Activated gamma-delta T cell (primary cell): Measurements from ENCODE around the gene TYMP.

ENCODE experiments used
- DNase-seq: peaks from one replicate; lab custom pipeline; 2025; lab: John Stamatoyannopoulos, UW

The TYMP gene

DNA sequence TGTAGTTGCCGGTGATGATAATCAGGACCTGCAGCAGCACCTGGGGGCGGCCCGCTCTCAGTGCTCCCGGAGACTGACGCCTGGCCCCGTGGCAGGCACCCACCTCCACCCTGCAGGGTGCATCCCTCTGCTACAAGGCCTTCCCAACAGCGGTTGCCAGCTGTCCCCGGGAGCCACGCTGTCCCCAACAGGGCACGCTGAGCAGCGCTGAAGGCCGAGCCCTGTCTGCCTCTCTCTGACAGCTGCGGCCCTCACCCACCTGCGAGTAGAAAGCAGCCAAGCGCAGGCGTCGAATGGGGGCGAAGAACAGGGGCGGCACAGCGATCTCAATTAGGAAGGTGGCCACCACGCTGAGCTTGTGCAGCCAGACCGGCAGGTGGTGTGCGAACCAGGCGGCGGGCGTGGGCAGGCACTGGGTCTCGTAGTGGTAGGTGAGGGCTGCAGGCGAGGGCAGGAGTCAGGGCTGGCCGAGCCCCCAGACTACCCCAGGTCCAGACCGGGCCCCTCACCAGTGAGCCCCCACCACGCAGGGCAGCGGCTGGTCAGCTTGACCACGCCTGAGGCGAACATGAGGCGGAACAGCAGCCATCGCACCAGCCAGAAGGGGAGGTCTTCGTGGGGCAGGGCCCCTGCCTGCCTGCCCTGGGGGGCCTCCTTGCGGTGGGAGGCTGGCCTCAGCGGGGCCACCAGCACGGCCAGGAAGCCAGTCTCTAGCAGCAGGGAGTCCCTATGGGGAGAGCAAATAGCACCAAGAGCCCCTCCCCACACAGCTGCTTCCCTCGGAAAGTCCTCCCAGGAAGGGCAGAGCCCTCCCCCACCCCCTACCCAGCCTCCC lies 23.8 kb downstream of the TYMP start:
- no peak for DNase-seq

DNA sequence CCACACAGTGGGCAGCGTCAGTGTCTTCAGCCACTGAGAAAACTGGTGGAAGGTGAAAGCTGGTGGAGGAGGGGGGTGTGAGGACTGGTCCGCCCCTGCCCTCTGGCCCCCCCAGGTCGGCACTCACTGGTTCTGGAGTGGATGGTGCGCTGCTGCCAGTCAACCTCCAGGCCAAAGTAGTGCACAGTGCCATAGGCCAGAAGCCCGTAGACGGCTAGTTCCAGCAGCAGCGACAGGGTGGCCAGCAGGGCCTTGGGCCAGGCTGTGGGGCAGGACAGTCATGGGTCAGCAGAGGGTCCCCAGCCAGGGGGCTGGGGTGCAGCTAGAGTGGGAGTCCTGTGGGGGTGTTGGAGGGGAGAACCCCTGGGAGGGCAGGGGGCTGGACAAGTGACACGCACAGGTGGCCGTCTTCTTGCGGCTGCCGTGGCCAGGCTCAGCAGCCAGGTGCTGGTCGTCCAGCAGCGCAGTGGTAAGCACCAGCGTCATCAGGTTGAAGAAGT lies 24.5 kb downstream of the TYMP start:
- DNase-seq: no peak

DNA sequence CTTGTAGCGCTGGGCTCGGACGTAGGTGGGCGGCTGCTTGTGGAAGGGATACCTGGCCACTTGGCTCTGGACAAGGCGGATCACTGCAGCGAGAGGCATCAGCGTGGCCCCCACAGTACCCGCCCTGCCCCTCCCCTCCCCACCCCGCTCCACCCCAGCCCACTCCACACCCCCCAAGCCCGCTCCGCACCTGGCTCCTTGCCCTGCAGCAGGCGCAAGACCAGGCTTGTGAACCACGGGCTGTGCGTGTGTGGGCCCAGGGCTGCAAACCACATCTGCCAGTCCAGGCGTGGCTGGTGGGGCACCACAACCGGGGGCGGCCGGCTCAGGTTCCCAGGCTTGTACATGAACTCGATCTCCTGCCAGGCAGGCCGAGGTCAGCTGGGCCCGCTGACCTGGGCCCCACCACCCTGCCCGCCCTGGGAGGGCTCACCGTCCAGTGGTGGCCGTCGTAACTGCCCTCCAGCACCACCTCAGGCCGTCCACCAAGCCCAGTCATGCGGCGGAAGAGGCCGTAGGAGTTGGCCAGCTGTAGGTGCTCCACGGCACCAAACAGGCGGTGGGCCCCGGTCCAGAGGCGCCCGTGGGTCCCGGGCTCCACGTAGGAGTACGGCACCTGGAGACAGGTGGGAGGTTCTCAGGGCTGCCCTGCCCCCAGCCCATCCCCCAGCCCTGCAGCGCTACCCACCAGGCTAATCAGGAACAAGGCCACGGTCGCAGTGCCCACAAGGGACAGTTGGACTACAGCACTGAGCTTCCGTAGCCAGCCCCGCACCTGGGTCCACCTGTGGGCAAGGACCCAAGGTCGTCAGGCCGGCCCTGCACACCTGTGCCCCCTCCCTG lies 25.2 kb downstream of the TYMP start:
- DNase-seq: no peak

DNA sequence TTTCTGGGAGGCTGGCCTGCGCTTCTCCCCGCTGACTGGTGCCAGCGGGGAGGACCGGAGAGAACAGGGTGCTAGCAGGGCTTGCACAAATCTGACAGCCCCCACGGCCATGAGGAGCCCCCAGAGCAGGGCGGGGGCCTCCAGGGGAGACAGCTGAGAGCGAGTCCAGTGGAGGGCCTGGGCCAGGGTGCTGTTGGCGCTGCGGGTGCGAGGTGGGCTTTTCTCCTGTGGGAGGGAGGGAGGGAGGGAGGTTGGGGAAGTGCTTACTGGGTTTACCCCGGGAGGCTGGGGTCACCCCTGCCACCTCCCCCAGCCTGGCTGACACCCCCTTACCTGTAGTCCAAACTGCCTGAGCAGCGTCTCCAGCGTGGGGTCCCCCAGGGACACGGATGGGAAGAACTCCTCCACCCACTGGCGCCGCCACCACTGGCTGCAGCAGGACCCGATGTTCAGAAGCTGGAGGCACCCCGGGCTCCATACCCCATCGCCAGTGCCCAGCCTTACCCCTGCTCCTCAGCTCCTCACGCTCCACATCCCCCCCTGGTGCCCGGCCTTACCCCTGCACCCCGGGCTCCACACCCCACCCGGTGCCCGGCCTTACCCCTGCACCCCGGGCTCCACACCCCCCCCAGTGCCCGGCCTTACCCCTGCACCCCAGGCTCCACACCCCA lies 26.2 kb downstream of the TYMP start:
- DNase-seq: no peak

DNA sequence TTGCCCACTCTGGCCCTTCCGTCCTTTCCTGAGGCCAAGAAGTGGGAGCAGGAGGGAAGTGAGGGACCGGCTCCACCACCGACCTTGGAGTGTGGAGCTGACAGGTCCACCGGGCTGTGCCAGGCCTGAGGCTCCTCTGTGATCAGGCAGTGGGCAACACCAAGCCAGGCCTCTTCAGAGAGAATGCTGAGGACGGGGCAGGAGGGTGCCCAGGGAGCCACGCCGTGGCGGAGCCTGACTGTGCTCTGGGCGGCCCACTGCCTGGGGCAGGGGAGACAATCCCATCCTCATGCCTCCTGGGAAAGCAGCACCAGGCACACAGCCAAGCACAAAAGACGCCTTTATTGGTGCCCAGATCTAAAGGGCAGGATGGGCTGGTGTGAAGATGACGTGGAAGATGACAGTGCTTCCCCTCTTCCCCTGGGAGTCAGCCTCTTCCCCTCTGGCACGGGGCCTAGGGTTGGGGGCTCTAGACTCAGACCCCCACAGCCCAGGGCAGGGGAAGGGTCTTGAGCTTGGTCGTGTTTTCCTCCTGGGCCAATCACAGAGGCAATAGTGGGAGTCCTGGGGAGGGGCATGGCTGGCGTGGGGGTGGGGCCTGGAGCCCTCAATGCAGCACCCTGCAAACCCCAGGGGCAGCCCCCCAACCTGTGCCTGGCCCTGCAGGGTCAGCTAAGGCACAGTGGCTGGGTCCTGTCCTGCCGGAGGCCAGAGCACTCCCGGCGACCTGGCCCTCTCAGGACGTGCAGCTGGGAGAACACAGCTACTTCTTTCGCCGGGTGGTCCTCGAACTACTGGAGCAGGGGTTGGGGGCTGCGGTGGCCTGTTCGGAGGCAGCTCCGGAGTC lies 27.0 kb downstream of the TYMP start:
- DNase-seq: no peak

DNA sequence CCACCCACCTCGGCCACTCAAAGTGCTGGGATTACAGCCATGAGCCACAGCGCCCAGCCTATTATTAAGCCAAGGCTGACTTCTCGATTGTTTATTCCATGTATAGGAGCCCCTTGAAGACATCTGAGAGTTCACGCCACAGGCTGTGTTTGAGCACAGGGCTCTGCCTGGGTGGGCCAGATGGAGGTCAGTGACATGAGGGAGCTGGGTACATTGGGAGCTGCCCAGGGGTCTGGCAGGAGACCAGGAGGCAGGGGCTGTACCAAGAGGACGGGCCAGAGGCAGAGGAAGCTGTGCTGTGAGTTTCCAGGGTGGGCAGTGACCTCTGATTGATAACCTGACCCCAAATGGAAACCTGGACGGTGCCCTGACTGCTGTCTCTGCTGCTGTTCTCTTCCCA lies 27.7 kb downstream of the TYMP start:
- DNase-seq: no peak

DNA sequence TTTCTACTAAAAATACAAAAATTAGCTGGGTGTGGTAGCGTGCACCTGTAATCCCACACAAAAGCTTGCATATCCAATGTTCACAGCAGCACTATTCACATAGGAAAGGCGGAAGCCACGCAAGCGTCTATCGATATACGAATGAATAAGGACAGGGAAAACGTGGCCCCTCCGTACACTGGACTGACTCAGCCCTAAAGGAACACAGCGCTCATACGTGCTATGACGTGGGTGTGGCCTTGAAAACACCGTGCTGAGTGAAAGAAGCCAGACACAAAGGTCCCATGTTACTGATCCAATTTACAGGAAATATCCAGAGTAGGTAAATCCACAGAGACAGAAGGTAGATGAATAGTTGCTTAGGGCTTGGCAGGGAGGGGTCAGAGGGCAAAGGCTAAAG lies 29.4 kb downstream of the TYMP start:
- no peak for DNase-seq

DNA sequence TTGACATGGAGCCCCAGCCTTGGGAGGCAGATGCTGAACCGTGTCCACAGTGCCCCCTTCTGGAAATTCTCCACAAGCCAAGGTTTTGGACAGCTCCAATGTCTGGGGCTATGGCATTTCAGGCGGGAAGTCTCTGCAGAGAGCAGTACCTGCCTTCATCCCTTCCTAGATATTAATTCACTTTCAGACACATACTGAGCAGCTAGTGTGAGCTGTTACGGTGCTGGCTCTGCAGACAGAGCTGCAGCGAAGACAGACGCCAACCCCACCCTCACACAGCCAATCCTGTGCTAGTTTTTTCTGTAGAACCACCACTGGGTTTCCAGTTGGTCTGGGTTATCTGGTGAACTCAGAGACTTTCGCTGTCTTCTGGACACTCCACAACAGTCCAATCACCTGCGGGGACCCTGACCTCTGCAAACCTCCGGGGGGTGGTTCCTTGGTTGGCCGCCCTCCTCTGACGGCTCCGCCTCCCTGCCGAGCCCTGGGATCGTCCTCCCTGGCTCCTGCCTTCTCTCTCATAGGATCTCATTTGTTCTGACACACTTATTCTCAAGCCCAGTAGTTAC lies 31.4 kb downstream of the TYMP start:
- no peak for DNase-seq

DNA sequence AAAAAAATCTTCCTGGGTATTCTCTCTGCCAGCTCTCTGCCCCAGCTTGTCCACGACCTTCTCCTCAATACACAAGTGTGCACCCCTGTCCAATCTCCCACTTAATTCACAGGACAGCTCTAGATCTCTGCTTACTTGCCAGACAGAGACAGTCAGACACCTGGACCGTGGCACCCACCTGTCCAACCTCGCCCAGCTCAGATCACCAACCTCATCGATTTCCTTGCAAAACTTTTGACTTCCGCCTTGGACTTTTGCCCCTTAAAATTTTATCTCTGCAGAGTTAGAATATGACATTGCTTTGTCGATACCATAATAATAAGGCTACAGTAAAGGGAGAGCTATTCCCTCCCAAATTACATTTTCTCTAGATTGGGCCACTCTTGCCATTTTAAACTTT lies 32.7 kb downstream of the TYMP start:
- DNase-seq: no peak

DNA sequence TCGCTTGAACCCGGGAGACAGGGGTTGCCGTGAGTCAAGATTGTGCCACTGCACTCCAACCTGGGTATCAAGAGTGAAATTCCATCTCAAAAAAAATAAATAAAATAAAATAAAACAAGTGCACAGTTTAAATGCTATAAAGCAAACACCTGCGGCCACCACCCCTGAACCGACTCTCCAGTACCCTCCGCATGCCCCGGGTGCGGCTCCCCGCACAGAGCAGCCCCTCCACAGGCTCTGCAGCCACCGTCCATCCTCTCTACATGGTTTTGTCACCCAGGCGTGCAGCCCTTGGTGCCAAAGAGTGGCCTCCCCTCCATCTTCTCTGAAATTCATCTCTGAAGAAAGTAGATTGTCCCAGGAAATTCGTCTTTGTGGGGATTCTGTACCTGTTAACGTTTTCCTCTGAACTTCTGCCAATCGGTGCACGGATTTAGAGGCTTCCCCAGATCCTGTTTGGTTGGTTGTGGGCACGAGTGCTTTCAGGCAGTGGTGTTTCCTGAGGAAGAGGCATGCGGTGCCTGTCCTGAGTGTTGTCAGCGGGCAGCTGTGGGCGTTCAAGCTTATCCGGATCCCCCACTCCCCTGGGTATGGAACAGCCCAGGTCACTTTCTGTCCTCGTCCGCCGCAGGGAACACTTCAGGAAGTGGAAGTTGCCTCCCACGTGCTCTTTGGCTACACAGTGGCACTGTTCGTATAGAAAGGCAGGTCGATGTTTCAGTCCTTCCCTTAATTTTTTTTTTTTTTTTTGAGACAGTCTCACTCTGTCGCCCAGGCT lies 39.1 kb downstream of the TYMP start:
- DNase-seq: no peak

DNA sequence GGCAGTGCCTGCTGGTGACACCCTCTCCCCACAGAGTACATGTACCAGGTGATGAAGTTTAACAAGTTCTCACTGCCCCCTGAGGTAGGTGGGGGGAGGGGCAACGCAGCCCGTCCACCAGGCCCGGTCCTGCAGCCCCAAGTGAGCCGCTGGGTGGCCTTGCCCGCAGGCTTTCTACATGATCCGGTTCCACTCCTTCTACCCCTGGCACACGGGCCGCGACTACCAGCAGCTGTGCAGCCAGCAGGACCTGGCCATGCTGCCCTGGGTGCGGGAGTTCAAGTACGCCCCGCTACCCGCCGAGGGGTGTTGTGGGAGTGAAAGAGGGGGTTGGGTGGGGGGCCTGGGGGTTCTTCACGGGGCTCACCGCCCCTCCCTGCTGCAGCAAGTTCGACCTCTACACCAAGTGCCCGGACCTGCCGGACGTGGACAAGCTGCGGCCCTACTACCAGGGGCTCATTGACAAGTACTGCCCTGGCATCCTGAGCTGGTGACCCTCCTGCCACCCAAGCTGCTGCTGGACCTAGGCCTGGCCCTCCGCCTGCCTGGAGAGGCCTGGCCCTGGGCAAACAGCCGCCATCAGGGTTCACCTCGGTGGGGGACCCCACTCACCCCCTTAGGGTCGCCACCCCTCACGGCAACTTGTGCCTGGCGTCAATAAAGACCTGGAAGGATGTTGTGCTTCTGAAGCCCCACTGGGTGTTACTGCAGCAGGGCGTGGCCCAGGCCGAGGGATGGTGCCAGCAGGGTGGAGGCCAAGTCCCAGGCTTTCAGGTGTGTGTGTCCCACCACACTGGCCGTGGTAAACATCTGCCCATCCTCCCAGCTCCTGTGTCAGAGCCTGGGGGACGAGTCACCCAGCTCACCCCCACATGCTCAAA lies 40.2 kb downstream of the TYMP start:
- no peak for DNase-seq

DNA sequence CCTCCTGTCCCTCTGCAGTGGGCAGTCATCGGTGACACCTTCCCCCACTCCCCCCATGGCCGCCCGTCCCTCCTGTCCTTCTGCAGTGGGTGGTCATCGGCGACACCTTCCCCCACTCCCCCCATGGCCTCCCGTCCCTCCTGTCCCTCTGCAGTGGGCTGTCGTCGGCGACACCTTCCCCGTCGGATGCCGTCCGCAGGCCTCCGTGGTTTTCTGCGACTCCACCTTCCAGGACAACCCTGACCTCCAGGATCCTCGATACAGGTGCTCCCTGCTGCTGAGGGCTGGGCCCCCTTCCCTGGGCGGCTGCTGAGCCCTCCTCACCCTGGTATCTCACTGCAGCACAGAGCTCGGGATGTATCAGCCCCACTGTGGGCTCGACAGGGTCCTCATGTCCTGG lies 40.9 kb downstream of the TYMP start:
- no peak for DNase-seq

DNA sequence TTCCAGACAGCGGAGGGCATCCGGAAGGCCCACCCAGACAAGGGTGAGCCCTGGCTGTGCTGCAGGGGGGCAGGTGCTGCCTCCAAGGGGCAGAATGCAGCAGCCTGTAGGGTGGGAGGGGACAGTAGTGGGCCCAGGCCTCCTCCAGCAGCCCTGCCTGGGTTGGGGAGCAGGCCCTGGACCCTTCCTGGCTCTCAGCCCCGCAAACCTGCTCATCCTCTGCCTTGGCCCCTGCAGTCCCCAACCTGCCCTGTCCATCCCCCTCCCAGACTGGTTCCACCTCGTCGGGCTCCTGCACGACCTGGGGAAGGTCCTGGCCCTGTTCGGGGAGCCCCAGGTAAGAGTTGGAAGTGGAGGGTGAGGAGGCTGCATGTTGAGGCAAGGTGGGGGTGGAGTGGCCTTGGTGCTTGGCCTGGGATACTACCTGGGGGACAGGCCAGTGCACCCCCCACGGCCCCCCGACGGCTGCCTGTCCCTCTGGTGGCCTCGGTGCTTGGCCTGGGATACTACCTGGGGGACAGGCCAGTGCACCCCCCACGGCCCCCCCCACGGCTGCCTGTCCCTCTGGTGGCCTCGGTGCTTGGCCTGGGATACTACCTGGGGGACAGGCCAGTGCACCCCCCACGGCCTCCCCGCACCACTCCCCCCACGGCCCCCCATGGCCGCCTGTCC lies 41.7 kb downstream of the TYMP start:
- DNase-seq: no peak

DNA sequence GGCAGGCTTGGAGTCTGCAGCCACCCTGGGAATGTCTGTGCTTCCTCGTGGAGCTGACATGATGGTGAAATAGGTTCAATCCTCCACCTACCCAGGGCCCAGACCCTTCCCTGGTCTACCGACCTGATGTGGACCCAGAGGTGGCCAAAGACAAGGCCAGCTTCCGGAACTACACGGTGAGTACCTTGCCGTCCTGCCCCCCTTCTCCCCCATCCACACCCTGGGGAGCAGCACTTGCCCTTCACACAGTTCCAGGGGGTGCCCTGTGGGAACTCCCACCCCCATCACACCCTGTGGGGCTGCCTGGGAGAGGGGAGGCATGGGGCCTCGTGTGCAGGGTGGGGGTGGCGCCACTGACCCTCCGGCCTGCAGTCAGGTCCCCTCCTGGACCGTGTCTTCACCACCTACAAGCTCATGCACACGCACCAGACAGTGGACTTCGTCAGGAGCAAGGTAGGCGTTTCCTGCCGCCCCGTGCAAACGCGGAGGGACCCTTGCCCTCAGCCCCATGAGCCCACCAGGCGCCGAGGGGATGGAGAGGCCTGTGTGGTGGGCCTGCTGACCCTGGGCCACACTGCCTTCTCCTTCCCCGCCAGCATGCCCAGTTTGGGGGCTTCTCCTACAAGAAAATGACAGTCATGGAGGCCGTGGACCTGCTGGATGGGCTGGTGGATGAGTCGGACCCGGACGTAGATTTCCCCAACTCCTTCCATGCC lies 42.4 kb downstream of the TYMP start:
- DNase-seq: no peak

DNA sequence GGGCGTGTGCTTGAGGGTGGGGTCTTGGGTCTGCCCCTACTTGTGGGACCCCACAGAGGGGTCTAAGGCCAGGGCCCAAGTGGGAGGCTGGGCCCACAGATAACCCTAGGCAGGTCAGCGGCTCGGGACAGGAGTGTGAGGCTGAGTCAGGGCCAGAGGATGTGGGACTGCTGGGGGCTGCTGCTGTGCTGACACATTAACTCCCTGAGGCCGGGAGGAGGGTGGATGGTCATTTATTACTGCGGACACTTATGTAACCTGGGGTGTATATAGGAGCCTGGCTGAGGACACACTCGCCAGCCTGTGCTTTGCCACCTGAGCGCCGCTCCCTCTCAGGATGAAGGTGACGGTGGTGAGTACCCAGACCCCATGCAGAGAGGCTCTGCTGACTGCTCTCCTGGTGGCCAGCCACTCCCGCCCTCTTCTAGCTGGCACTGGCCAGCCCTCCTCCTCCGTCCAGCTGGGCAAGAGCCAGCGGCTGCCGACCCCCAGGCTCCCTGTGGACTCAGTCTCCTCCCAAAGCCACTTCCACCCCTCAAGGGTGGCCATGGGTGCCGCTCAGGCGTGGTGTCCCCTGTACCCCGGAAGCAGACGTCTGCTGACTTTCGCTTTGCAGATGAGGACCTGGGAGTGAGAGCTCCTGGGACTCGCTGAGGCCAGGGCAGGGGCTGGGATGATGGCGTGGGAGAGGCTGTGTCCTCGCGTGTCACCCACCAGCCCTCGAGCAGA lies 43.1 kb downstream of the TYMP start, which contains the start of gene MIOX:
TSS of gene MIOX (plus strand) at position 299 of the 729 bp plus-strand sequence. CDS start at position 338, 39 bp downstream.
- DNase-seq: no peak

DNA sequence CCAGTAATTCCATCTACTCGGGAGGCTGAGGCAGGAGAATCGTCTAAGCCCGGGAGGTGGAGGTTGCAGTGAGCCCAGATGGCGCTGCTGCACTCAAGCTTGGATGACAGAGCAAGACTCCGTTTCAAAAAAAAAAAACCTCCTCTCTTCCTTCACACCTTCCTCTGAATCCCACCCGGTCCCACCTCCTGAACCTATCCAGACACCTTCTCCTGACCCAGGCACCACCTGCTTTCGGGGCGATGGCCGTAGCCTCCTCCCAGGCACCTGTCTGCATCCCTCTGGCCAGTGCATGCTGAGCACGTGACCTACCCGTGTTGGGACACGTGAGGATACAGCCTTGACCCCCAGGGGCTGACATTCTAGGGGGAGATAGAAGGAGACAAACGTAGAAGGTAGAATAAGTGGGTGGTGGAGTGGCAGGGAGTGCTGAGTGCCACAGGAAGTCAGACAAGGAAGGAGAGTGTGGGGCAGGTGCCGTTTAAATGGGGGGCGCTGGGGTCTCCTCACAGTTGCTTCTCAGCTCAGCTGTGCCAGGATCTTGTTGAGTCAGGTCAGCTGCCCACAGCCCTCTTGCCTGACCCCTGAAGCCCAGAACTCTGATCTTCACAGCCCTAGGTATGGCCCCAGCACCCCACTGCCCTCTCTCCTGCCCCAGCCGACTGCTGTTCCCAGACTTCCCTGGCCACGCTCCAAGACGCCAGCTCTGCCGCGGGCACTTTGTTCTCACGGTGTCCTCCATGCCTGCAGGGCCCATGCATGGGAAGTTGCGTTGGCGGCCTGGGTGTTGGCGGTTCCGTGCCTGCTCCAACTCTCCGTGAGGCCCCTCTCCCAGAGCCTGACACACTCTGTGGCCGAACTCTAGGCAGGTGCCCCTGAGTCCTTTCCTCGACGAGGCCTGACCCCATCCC lies 44.3 kb downstream of the TYMP start:
- no peak for DNase-seq
